Fibroblast of villous mesenchyme (primary cell): ENCODE data around the gene SEC63. TPM values are rescaled to one million over a fixed set of nuclear protein-coding genes. Genes with fewer than 3 reads are reported as not detected.
"Not testable (repeated sequence)": the region's sequence is repeated elsewhere in the genome, so short reads cannot be mapped to it uniquely, and the experiment has no call there.

ENCODE experiments used
- DNase-seq: peaks from one replicate; pipeline ENCODE4 v3.0.0-alpha.2; 2010; ENCODE audit warnings: low read depth
- H3K4me3 ChIP-seq: 2 replicates; pipeline ENCODE4 v1.5.1; 2011; ENCODE audit warnings: low read depth, mild to moderate bottlenecking, low read length
- CTCF ChIP-seq: IDR thresholded peaks from 2 replicates; pipeline ENCODE4 v1.5.1; 2012; ENCODE audit warnings: low read depth, mild to moderate bottlenecking, low read length; ENCODE audit not compliant: insufficient read depth
- total RNA-seq: library from RNA; depleted of rRNA; stranded (reverse); fragments of >200 nt; gene quantifications from 2 replicates; pipeline ENCODE4 v1.2.3, GENCODE V29; 2012

SEC63 gene
- total RNA-seq, 1 donor: 28.5 TPM

DNA sequence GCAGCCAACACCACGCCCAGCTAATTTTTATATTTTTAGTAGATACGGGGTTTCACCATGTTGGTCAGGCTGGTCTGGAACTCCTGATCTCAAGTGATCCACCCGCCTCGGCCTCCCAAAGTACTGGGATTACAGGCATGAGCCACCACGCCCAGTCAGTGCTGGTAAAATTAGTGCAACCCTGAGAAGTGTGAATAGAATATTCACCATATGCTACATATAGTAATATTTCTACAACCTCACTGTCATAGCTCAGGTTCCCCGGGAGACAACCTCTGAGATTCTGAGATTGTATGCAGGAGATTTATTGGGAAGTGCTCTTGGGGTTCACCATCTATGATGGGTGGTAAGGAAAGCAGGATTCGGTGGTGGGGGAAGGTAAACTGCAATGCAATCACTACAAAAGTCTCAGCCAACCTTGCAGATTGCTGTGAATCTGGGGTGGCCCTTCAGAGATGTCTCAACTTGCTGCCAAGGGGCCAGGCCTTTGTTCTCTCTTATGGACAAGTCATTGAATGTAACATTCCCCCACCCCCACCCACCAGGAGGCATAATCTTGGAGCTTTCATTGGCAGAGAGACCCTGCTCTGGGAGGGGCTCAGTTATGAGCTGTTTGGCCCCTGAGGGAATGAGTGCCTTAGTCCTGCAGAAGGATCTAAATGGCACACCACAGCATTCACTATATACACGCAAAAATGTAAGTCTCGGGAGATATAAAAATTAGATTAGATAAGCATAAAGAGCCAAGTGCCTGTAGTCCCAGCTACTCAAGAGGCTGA is 34.0 kb upstream of the SEC63 start:
- H3K4me3 ChIP-seq: no peak overlapping the region
- no peak for DNase-seq
- TF ChIP-seq CTCF: no peak

DNA sequence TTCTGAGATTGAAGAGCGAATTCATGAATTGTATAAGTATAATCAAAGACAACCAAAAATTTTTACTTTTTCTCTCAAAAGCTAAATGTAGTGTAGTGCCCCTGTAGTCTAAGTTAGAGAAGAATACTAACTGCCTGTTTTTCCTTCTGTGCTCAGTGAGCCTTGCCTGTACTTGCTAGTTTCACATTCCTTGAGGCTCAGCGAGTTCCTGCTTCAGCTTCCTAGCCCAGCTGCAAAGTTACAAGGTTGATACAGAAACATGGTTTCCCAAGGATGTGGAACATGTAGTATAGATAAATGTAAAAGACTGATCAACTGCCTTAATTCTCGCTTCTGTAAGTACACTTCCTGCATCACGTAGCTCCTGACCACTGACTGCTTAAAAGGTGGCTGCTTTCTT is 33.1 kb upstream of the SEC63 start:
- no peak for TF ChIP-seq CTCF
- peak; percentile 4 for DNase-seq
- no peak overlapping the region for H3K4me3 ChIP-seq

DNA sequence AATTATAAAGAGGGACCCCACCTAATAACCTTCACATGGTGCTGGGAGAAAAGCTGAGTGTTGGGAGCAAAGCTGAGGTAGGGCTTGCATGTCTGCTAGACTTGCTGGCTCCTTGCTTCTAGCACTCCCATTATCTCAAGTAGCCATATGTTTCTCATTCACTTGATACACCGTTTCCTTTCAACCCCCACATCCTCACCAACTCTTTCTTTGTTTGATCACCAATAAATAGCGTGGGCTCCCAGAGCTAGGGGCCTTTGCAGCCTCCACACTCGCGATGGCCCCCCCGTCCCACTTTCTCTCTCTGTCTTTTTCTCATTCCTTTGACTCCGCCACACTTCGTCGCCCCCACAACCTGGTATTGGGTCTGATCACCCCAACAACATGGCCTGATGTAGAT is 32.6 kb upstream of the SEC63 start:
- not testable (repeated sequence) for DNase-seq, H3K4me3 ChIP-seq

GRCh38 chr6:107989166-107990094 is 31.4 kb upstream of the SEC63 start:
- TF ChIP-seq CTCF: no peak
- no peak for DNase-seq
- H3K4me3 ChIP-seq: no peak overlapping the region

DNA sequence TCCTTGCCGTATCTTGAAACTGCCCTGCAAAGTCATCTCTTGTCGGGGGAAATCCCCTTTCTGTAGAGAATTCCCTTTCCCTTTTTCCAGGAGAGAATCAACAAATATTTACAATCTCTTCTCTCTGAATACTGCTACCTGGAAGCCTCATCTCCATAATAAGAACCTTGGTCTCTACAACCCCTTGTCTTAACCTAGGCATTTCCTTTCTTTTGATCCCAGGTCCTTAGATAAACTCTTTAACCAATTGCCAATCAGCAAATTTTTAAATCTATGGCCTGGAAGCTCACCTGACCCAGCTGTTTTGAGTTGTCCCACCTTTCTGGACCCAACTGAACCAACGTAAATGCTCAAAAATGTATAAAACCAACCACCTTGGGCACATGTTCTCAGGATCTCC is 30.6 kb upstream of the SEC63 start:
- no peak for TF ChIP-seq CTCF

DNA sequence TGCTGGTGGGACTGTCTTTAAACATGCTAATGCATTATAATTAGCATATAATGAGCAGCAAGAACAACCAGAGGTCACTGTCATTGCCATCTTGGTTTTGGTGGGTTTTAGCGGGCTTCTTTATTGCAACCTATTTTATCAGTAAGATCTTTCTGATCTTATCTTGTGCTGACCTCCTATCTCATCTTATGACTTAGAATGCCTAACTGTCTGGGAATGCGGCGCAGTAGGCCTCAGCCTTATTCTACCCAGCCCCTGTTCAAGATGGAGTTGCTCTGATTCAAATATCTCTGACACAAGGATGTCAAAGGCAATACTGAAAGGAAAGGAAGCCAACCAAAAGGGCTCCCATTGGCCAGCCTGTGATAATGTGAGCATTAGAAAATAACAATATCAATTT is 29.8 kb upstream of the SEC63 start:
- no peak for DNase-seq
- no peak for TF ChIP-seq CTCF

More for the DNA sequence above, 30.6 kb upstream of the SEC63 start:
- no peak for DNase-seq
- H3K4me3 ChIP-seq: no peak overlapping the region

DNA sequence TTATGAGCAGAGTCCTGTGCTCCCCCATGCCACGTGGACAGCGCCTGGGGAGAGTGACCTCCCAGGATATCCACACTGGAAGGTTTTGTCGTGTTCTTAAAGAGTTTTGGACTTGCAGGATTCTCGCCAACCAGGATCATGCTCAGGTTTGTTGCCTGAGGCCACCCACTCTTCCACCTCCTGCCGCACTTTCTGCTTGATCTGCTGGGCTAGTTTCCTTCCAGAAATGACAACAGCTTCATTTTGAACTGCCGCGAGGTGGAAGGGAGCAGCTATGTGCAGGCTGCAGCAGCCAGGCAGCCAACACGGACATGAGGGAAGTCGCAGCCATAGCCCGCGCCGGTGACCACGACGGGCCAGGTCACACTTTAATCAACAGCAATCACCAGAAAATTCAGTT is 27.7 kb upstream of the SEC63 start:
- no peak overlapping the region for H3K4me3 ChIP-seq
- no peak for TF ChIP-seq CTCF
- DNase-seq: no peak

More for the DNA sequence above, 29.8 kb upstream of the SEC63 start:
- no peak overlapping the region for H3K4me3 ChIP-seq
